ENCODE measurements around the gene NSMF.

DNA sequence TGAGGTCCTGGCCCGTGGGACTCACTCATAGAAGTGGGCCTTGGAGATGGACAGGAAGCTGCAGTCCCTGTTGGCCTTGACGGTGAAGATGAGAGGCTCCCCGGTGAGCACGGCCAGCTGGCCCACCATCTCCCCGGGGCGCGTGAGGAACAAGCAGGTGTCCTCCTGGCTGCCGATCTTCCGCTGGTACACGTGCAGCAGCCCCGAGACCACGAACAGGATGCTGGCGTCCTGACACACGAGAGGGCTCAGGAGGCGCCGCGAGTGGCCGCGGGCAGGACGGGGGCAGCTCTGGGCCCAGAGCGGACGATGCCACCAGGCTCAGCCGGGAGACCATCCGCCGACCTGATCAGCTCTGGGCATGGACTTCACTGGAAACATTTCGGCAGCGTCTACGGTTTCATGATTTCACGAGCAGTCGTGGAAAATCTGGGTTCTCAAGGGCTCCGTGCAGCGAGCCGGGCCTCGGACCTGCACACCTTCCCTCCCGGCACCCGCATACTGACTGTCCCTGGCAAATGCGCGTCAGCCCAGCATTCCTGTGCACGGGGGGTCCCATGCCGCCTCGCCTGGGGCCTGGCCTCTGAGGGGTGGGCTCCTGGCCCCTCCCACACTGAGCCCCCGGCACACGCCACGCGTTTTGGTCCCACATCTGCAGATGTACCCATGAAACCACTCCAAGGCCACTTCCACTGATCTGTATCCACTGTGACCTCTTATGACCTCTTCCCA lies 41.7 kb upstream of the NSMF start:
- TF ChIP-seq, protein P1, sequence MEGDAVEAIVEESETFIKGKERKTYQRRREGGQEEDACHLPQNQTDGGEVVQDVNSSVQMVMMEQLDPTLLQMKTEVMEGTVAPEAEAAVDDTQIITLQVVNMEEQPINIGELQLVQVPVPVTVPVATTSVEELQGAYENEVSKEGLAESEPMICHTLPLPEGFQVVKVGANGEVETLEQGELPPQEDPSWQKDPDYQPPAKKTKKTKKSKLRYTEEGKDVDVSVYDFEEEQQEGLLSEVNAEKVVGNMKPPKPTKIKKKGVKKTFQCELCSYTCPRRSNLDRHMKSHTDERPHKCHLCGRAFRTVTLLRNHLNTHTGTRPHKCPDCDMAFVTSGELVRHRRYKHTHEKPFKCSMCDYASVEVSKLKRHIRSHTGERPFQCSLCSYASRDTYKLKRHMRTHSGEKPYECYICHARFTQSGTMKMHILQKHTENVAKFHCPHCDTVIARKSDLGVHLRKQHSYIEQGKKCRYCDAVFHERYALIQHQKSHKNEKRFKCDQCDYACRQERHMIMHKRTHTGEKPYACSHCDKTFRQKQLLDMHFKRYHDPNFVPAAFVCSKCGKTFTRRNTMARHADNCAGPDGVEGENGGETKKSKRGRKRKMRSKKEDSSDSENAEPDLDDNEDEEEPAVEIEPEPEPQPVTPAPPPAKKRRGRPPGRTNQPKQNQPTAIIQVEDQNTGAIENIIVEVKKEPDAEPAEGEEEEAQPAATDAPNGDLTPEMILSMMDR (IDR thresholded peaks at IDR 0.05; ENCODE audit: extremely low read depth in 1 of 2, insufficient read depth in 1 of 2, low read depth in 1 of 2, low read length in 2 of 2) = no peak
- TF ChIP-seq, protein P2, sequence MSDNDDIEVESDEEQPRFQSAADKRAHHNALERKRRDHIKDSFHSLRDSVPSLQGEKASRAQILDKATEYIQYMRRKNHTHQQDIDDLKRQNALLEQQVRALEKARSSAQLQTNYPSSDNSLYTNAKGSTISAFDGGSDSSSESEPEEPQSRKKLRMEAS (IDR thresholded peaks at IDR 0.05; ENCODE audit: insufficient read depth, insufficient read length) = no peak
- TF ChIP-seq EZH2 (IDR thresholded peaks at IDR 0.05; ENCODE audit: borderline replicate concordance, low read depth, low read length, severe bottlenecking) = no peak
- TF ChIP-seq POLR2AphosphoS5 (IDR thresholded peaks at IDR 0.05; ENCODE audit: insufficient read depth, low read depth, low read length) = no peak
- no peak for TF ChIP-seq POLR2A (IDR thresholded peaks at IDR 0.05; ENCODE audit: low read depth, low read length)
- TF ChIP-seq JUN (IDR thresholded peaks at IDR 0.05; ENCODE audit: borderline replicate concordance, insufficient read depth, insufficient read length, low read depth) = no peak
- no peak for TF ChIP-seq MYC (IDR thresholded peaks at IDR 0.05; ENCODE audit: low read depth, low read length)
- no peak for TF ChIP-seq FOS (IDR thresholded peaks at IDR 0.05; ENCODE audit: borderline replicate concordance, insufficient read depth, low read length)
